Measurements from ENCODE around the gene HRH1.

Gene HRH1

GRCh38 chr3:11245827-11246662 is 91.8 kb downstream of the HRH1 start:
- DNase-seq, result no peak

- DNase-seq, result no peak
These were observed 92.3 kb downstream of the HRH1 start for GRCh38 chr3:11246663-11246970.

GRCh38 chr3:11247362-11247761 is 93.1 kb downstream of the HRH1 start:
- no peak for DNase-seq

- no peak for DNase-seq
These were observed 94.3 kb downstream of the HRH1 start for GRCh38 chr3:11248596-11248995.

GRCh38 chr3:11250902-11251806 is 96.9 kb downstream of the HRH1 start:
- DNase-seq, result no peak

GRCh38 chr3:11251807-11252176 is 97.5 kb downstream of the HRH1 start:
- DNase-seq, result no peak

GRCh38 chr3:11254876-11255275 is 100.6 kb downstream of the HRH1 start:
- no peak for DNase-seq

- peak in 1 of 2 experiments; percentile 15 for DNase-seq
These were observed 101.2 kb downstream of the HRH1 start for GRCh38 chr3:11255537-11255936.

- DNase-seq, result no peak
These were observed 104.7 kb downstream of the HRH1 start for GRCh38 chr3:11258958-11259357.

GRCh38 chr3:11260460-11260859 is 106.2 kb downstream of the HRH1 start:
- DNase-seq, result no peak

GRCh38 chr3:11269007-11269406 is 114.7 kb downstream of the HRH1 start:
- no peak for DNase-seq

- DNase-seq, result peak; percentile 91 to 94
These were observed 118.0 kb downstream of the HRH1 start, which contains the start of gene ATG7 for GRCh38 chr3:11271986-11272904. Gene ATG7, plus strand, starts transcription at chr3:11272397. Its CDS starts 26,299 bp downstream, at chr3:11298696.

GRCh38 chr3:11272906-11273574 is 118.7 kb downstream of the HRH1 start:
- DNase-seq, result no peak

GRCh38 chr3:11273891-11274291 is 119.6 kb downstream of the HRH1 start:
- no peak for DNase-seq

- no peak for DNase-seq
These were observed 120.4 kb downstream of the HRH1 start for GRCh38 chr3:11274566-11275142.

GRCh38 chr3:11275926-11276325 is 121.6 kb downstream of the HRH1 start:
- no peak for DNase-seq

- DNase-seq, result no peak
These were observed 122.6 kb downstream of the HRH1 start for GRCh38 chr3:11276901-11277300.

- peak; percentile 5 to 59 for DNase-seq
These were observed 128.2 kb downstream of the HRH1 start for GRCh38 chr3:11282250-11283138.

GRCh38 chr3:11283139-11283475 is 128.8 kb downstream of the HRH1 start:
- DNase-seq, result no peak

GRCh38 chr3:11284011-11284410 is 129.7 kb downstream of the HRH1 start:
- no peak for DNase-seq

- no peak for DNase-seq
These were observed 131.2 kb downstream of the HRH1 start for GRCh38 chr3:11285471-11285870.

Measured in NCI-H524 (cell line).